GM23338 (cell line): ENCODE data around the gene MAPT.
"Not testable (repeated sequence)": the region's sequence is repeated elsewhere in the genome, so short reads cannot be mapped to it uniquely, and the experiment has no call there.

Experiments used
- CREB1 ChIP-seq: fragments of 250-450 bp; sonication (Bioruptor Pico); IDR thresholded peaks from 2 replicates; pipeline ENCODE4 v1.5.0; 2020; ENCODE audit warnings: low read depth, mild to moderate bottlenecking, moderate library complexity
- EZH2 ChIP-seq: fragments of 200-600 bp; sonication (generic); IDR thresholded peaks from one replicate; pipeline ENCODE4 v1.8.0; 2017; ENCODE audit warnings: antibody characterized with exemption, mild to moderate bottlenecking, low read depth; ENCODE audit not compliant: unreplicated experiment
- EZH2phosphoT487 ChIP-seq: fragments of 200-600 bp; sonication (generic); IDR thresholded peaks from one replicate; pipeline ENCODE4 v1.8.1; 2018; ENCODE audit warnings: antibody characterized with exemption; ENCODE audit not compliant: unreplicated experiment
- NANOG ChIP-seq: IDR thresholded peaks from 2 replicates; pipeline ENCODE4 v1.6.1; 2016; ENCODE audit warnings: antibody characterized with exemption, borderline replicate concordance
- POLR2AphosphoS5 ChIP-seq: IDR thresholded peaks from 2 replicates; pipeline ENCODE4 v1.6.1; 2016; ENCODE audit warnings: antibody characterized with exemption, low read depth
- REST ChIP-seq: IDR thresholded peaks from one replicate; pipeline ENCODE4 v1.6.1; 2018; ENCODE audit warnings: antibody characterized with exemption; ENCODE audit not compliant: unreplicated experiment
- ZNF331 ChIP-seq: fragments of 250-450 bp; sonication (Bioruptor Pico); IDR thresholded peaks from 2 replicates; pipeline ENCODE4 v1.5.0; 2020; ENCODE audit warnings: low read depth, mild to moderate bottlenecking, moderate library complexity
- TF ChIP-seq, protein P1 (sequence below), 2 experiments: fragments of 200-600 bp in 1 of 2; sonication (generic) in 1 of 2; conservative IDR thresholded peaks; 2 replicates each; pipeline versions ENCODE4 v1.5.1 to v1.6.1; 2016 to 2017; ENCODE audit warnings: antibody characterized with exemption in 2 of 2, low read depth in 2 of 2, mild to moderate bottlenecking in 2 of 2, moderate library complexity in 1 of 2

GRCh38 chr17:46023366-46023765 is 129.0 kb downstream of the MAPT start:
- TF ChIP-seq, protein P1, sequence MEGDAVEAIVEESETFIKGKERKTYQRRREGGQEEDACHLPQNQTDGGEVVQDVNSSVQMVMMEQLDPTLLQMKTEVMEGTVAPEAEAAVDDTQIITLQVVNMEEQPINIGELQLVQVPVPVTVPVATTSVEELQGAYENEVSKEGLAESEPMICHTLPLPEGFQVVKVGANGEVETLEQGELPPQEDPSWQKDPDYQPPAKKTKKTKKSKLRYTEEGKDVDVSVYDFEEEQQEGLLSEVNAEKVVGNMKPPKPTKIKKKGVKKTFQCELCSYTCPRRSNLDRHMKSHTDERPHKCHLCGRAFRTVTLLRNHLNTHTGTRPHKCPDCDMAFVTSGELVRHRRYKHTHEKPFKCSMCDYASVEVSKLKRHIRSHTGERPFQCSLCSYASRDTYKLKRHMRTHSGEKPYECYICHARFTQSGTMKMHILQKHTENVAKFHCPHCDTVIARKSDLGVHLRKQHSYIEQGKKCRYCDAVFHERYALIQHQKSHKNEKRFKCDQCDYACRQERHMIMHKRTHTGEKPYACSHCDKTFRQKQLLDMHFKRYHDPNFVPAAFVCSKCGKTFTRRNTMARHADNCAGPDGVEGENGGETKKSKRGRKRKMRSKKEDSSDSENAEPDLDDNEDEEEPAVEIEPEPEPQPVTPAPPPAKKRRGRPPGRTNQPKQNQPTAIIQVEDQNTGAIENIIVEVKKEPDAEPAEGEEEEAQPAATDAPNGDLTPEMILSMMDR (conservative IDR thresholded peaks at IDR 0.05; ENCODE audit: low read depth in 2 of 2), result not testable (repeated sequence)
- TF ChIP-seq NANOG; REST; ZNF331 (CRISPR knock-in tag); EZH2phosphoT487; EZH2; CREB1 (CRISPR knock-in tag); POLR2AphosphoS5: not testable (repeated sequence)
